ENCODE measurements around the gene KPNA5. TPM values are rescaled to one million over a fixed set of nuclear protein-coding genes. Genes with fewer than 3 reads are reported as not detected.
"Not testable (repeated sequence)": the region's sequence is repeated elsewhere in the genome, so short reads cannot be mapped to it uniquely, and the experiment has no call there.

KPNA5 gene
- total and polyA plus RNA-seq, 4 experiments from 2014 or later: 8.5 to 61.8 (median 34.9) TPM

DNA sequence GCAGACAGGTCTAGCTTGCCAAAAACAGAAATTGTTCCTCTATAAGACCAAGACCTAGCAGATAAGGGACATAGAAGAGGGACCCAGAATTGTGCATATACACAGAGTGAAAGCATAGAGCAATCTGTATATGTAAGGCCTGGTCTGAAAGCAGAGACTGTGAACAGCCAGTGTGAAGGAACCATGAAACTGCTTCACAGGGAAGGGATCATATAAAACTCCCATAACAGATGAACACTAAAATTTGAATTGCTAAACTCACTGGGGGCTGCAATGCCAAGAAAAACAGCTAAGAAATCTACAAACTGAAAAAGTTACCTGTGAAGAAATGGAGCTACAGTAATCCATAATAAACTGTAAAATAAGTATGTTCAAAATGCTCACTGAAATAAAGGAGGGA is 19.4 kb upstream of the KPNA5 start:
- peak overlapping the region in 2 of 7 donors; percentile 2 to 61 for H3K27ac Mint-ChIP-seq
- Histone ChIP-seq H3K9me3 (ENCODE audit: control insufficient read depth in 1 of 2, low read length in 2 of 2) (no peaks in the 10 kb centered on the region), H3K27ac (ENCODE audit: low read depth, low read length) (no peak overlapping the region), H3K4me1 (ENCODE audit: insufficient read depth, low read length) (peaks cover 51% of the 10 kb centered on the region), H3K36me3 (ENCODE audit: insufficient read depth, low read length) (peaks cover 8% of the 10 kb centered on the region), H3K4me3 (ENCODE audit: low read length in 2 of 2) (no peak overlapping the region), H3K27me3 (ENCODE audit: insufficient read depth, low read length) (no peaks in the 10 kb centered on the region)
- no peaks in the 10 kb centered on the region for H3K9me3 Mint-ChIP-seq
- CTCF ChIA-PET (ENCODE audit: partially characterized antibody): no interaction called here
- intact Hi-C loops (cut with micrococcal nuclease): no loop called here
- H3K27me3 Mint-ChIP-seq: no peaks in the 10 kb centered on the region
- DNase-seq: no peak
- peaks cover 40 to 52% (median 44%) of the 10 kb centered on the region in 4 donors for H3K4me1 Mint-ChIP-seq
- H3K36me3 Mint-ChIP-seq: peaks cover 25% of the 10 kb centered on the region in 2 donors
- no peak overlapping the region for H3K4me3 Mint-ChIP-seq
- POLR2A ChIA-PET (ENCODE audit: partially characterized antibody): interaction anchor here (1.6 kb wide), 1 partner anchor 90 kb away, joined by 4 read pairs; the partner anchor contains the start of gene RWDD1

DNA sequence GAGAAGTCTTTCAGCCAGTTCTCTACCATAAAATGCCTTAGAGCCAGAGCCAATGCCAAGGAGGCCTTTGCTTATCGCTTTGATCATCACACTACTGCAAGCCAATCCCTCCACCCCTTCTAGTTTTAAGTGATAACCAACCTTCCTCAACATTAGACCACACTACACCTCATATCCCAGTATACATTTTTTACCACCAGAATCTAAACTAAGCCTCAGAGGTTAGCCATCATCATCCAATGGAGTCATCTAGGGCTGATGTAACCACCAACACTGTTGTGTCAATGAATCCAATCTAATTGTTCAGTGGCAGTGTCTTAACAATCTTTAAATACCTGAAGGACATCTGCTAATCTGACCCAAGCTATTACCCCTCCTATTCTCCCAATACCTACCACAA is 18.8 kb upstream of the KPNA5 start:
- no peak for DNase-seq
- no peaks in the 10 kb centered on the region for H3K9me3 Mint-ChIP-seq
- Histone ChIP-seq H3K27me3 (ENCODE audit: insufficient read depth, low read length) (no peaks in the 10 kb centered on the region), H3K36me3 (ENCODE audit: insufficient read depth, low read length) (peaks cover 4% of the 10 kb centered on the region), H3K4me1 (ENCODE audit: insufficient read depth, low read length) (peaks cover 57% of the 10 kb centered on the region), H3K4me3 (ENCODE audit: low read length in 2 of 2) (no peak overlapping the region), H3K9me3 (ENCODE audit: control insufficient read depth in 1 of 2, low read length in 2 of 2) (no peaks in the 10 kb centered on the region), H3K27ac (ENCODE audit: low read depth, low read length) (no peak overlapping the region)
- H3K27me3 Mint-ChIP-seq: no peaks in the 10 kb centered on the region
- ChIA-PET CTCF (ENCODE audit: partially characterized antibody) (interaction anchor here (1.3 kb wide), 1 partner anchor 15 kb away, joined by 3 read pairs; no protein-coding TSS in a partner anchor), POLR2A (ENCODE audit: partially characterized antibody) (no interaction called here)
- peak overlapping the region in 3 of 7 donors; percentile 1 to 55 (median 49) for H3K27ac Mint-ChIP-seq
- H3K4me3 Mint-ChIP-seq: peak overlapping the region in 1 of 8 donors; percentile 3
- peaks cover 45 to 58% (median 49%) of the 10 kb centered on the region in 4 donors for H3K4me1 Mint-ChIP-seq
- intact Hi-C loops (cut with micrococcal nuclease): no loop called here
- peaks cover 19 to 20% of the 10 kb centered on the region in 2 donors for H3K36me3 Mint-ChIP-seq

DNA sequence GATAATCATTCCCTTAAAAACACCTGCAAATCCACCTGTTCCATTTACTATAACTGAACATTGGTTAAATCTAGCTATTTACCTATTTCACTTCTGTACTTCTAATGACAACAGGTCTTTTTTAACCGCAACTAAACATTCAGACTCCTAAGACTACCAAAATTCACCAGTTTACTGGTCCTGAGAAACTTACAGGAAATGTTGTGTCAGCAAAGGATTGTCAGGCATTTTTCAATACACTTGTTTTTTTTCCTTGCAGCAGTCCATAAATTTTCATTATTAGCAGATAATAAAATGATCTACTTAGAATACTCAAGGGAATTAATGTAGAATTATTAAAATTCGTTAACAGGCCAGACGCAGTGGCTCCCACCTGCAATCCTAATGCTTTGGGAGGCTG is 17.7 kb upstream of the KPNA5 start:
- Mint-ChIP-seq H3K36me3 (peaks cover 18 to 20% of the 10 kb centered on the region in 2 donors), H3K4me3 (peak overlapping the region in 1 of 8 donors; percentile 3), H3K9me3 (no peaks in the 10 kb centered on the region), H3K27me3 (no peaks in the 10 kb centered on the region), H3K27ac (peak overlapping the region in 3 of 7 donors; percentile 2 to 19 (median 4)), H3K4me1 (peaks cover 50 to 68% (median 58%) of the 10 kb centered on the region in 4 donors)
- H3K27ac ChIP-seq (ENCODE audit: low read depth, low read length): no peak overlapping the region
- POLR2A ChIA-PET (ENCODE audit: partially characterized antibody): interaction anchor here (1.1 kb wide), 1 partner anchor 17 kb away, joined by 4 read pairs; the partner anchor contains the start of gene KPNA5
- H3K27me3 ChIP-seq (ENCODE audit: insufficient read depth, low read length): no peaks in the 10 kb centered on the region
- H3K4me1 ChIP-seq (ENCODE audit: insufficient read depth, low read length): peaks cover 66% of the 10 kb centered on the region
- H3K9me3 ChIP-seq (ENCODE audit: control insufficient read depth in 1 of 2, low read length in 2 of 2): no peaks in the 10 kb centered on the region
- H3K4me3 ChIP-seq (ENCODE audit: low read length in 2 of 2): no peak overlapping the region
- H3K36me3 ChIP-seq (ENCODE audit: insufficient read depth, low read length): no peaks in the 10 kb centered on the region
- intact Hi-C loops (cut with micrococcal nuclease): no loop called here
- CTCF ChIA-PET (ENCODE audit: partially characterized antibody): interaction anchor here (0.6 to 1.3 kb wide), 2 partner anchors 14 to 444 kb away, joined by 3 to 4 read pairs; no protein-coding TSS in a partner anchor
- DNase-seq: no peak

DNA sequence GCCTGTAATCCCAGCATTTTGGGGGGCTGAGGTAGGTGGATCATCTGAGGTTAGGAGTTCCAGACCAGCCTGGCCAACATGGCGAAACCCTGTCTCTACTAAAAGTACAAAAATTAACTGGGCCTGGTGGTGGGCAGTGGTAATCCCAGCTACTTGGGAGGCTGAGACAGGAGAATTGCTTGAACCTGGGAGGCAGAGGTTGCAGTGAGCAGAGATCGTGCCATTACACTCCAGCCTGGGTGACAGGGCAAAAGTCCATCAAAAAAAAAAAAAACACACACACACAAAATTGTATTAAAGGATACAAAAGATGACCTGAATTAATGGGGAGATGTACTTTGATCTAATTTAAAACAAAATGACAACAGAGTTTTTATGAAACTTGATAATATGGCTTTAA is 16.8 kb upstream of the KPNA5 start:
- H3K4me1 ChIP-seq (ENCODE audit: insufficient read depth, low read length): peaks cover 66% of the 10 kb centered on the region
- H3K36me3 ChIP-seq (ENCODE audit: insufficient read depth, low read length); H3K27me3 Mint-ChIP-seq; H3K9me3 Mint-ChIP-seq; intact Hi-C loops (cut with micrococcal nuclease); H3K4me3 ChIP-seq (ENCODE audit: low read length in 2 of 2); H3K27me3 ChIP-seq (ENCODE audit: insufficient read depth, low read length); H3K9me3 ChIP-seq (ENCODE audit: control insufficient read depth in 1 of 2, low read length in 2 of 2); DNase-seq; H3K27ac ChIP-seq (ENCODE audit: low read depth, low read length): not testable (repeated sequence)
- peak overlapping the region in 5 of 8 donors; percentile 2 to 51 (median 17) for H3K4me3 Mint-ChIP-seq
- CTCF ChIA-PET (ENCODE audit: partially characterized antibody): interaction anchor here (0.6 kb wide), 1 partner anchor 444 kb away, joined by 4 read pairs; no protein-coding TSS in a partner anchor
- H3K4me1 Mint-ChIP-seq: peaks cover 50 to 71% (median 60%) of the 10 kb centered on the region in 4 donors
- POLR2A ChIA-PET (ENCODE audit: partially characterized antibody): interaction anchor here (1.1 kb wide), 1 partner anchor 16 kb away, joined by 4 read pairs; the partner anchor contains the start of gene KPNA5
- H3K36me3 Mint-ChIP-seq: peaks cover 16 to 21% of the 10 kb centered on the region in 2 donors
- peak overlapping the region in 1 of 7 donors; percentile 83 for H3K27ac Mint-ChIP-seq

DNA sequence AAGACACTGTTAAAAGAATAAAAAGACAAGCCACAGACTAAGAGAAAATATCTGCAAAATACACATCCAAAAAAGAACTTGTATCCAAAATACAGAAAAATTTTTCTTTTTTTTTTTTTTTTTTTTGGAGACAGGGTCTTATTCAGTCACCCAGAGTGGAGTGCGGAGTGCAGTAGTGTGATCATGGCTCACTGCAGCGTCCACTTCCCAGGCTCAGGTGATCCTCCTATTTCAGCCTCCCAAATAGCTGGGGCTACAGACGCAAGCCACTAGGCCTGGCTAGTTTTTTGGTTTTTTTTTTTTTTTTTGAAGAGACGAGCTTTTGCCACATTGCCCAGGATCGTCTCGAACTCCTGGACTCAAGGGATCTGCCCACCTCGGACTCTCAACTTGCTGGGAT is 15.5 kb upstream of the KPNA5 start:
- POLR2A ChIA-PET (ENCODE audit: partially characterized antibody): interaction anchor here (1.6 kb wide), 1 partner anchor 94 kb away, joined by 5 read pairs; the partner anchor contains the start of gene RWDD1
- CTCF ChIA-PET (ENCODE audit: partially characterized antibody): interaction anchor here (0.7 to 2.1 kb wide), 4 partner anchors 19 to 105 kb away, joined by 3 to 5 read pairs (median 4); no protein-coding TSS in a partner anchor
- no peak for DNase-seq
- no peak overlapping the region for H3K4me3 ChIP-seq (ENCODE audit: low read length in 2 of 2)
- Mint-ChIP-seq H3K4me1 (peaks cover 43 to 68% (median 55%) of the 10 kb centered on the region in 4 donors), H3K9me3 (no peaks in the 10 kb centered on the region), H3K27me3 (peaks cover 2% of the 10 kb centered on the region in 2 donors), H3K4me3 (peak overlapping the region in 7 of 8 donors; percentile 13 to 77 (median 51)), H3K36me3 (peaks cover 9 to 16% of the 10 kb centered on the region in 2 donors), H3K27ac (peak overlapping the region in 2 of 7 donors; percentile 44 to 52)
- no peaks in the 10 kb centered on the region for H3K36me3 ChIP-seq (ENCODE audit: insufficient read depth, low read length)
- intact Hi-C loops (cut with micrococcal nuclease): no loop called here
- H3K27me3 ChIP-seq (ENCODE audit: insufficient read depth, low read length): no peaks in the 10 kb centered on the region
- no peaks in the 10 kb centered on the region for H3K9me3 ChIP-seq (ENCODE audit: control insufficient read depth in 1 of 2, low read length in 2 of 2)
- no peak overlapping the region for H3K27ac ChIP-seq (ENCODE audit: low read depth, low read length)
- peaks cover 66% of the 10 kb centered on the region for H3K4me1 ChIP-seq (ENCODE audit: insufficient read depth, low read length)

DNA sequence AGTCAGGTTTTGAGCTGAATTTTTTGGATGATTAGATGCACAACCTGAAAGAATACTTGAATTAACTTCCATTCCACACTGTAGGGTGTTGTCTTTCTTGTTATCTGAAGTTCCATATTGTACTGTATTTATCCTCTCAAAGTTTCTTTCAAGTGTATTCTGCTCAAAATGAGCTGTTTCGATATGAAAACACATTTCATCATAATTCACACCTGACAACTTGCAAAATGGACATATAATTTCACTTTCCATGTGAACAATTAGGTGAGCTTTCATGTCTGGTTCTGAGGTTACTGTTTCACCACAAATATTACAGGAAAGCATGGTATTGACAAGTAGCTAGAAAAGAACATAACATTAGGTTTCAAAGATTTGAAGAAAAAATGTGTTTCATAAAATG is 14.1 kb upstream of the KPNA5 start:
- Histone ChIP-seq H3K36me3 (ENCODE audit: insufficient read depth, low read length) (no peaks in the 10 kb centered on the region), H3K4me3 (ENCODE audit: low read length in 2 of 2) (no peak overlapping the region), H3K27me3 (ENCODE audit: insufficient read depth, low read length) (no peaks in the 10 kb centered on the region), H3K27ac (ENCODE audit: low read depth, low read length) (no peak overlapping the region), H3K9me3 (ENCODE audit: control insufficient read depth in 1 of 2, low read length in 2 of 2) (no peaks in the 10 kb centered on the region), H3K4me1 (ENCODE audit: insufficient read depth, low read length) (peaks cover 56% of the 10 kb centered on the region)
- DNase-seq: no peak
- Mint-ChIP-seq H3K36me3 (peaks cover 9 to 16% of the 10 kb centered on the region in 2 donors), H3K4me1 (peaks cover 37 to 61% (median 48%) of the 10 kb centered on the region in 4 donors), H3K27ac (peak overlapping the region in 1 of 7 donors; percentile 45), H3K4me3 (peak overlapping the region in 7 of 8 donors; percentile 33 to 70 (median 51)), H3K9me3 (no peaks in the 10 kb centered on the region), H3K27me3 (peaks cover 2% of the 10 kb centered on the region in 2 donors)
- intact Hi-C loops (cut with micrococcal nuclease): no loop called here
- ChIA-PET CTCF (ENCODE audit: partially characterized antibody) (interaction anchor here (1.3 to 3.6 kb wide), 4 partner anchors 10 to 106 kb away, joined by 3 to 15 read pairs (median 5); partner anchors contain the start of gene KPNA5), POLR2A (ENCODE audit: partially characterized antibody) (interaction anchor here (1.6 kb wide), 1 partner anchor 95 kb away, joined by 5 read pairs; the partner anchor contains the start of gene RWDD1)

DNA sequence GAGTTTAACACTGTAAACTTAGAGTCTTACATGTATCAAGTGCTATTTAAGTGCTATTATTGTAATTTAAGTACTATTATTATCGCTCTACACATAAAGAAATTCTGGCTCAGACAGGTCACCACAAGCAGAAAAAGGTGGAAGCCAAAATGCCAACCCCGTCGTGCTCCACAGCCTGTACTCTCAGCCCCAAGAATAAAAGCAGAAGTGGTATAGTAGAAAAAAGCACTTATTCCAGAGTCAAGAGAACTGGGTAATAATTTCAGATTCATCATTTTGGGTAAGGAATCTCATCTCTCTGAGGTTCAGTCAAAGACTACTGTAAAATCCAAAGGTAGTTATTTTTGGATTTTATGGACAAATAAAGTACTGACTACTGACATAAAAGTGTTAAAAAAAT is 13.4 kb upstream of the KPNA5 start:
- H3K4me1 Mint-ChIP-seq: peaks cover 31 to 54% (median 41%) of the 10 kb centered on the region in 4 donors
- peak overlapping the region; percentile 97 to 100 (median 99) for H3K27ac Mint-ChIP-seq
- Histone ChIP-seq H3K27ac (ENCODE audit: low read depth, low read length) (peak overlapping the region; percentile 91), H3K9me3 (ENCODE audit: control insufficient read depth in 1 of 2, low read length in 2 of 2) (no peaks in the 10 kb centered on the region), H3K36me3 (ENCODE audit: insufficient read depth, low read length) (no peaks in the 10 kb centered on the region), H3K27me3 (ENCODE audit: insufficient read depth, low read length) (no peaks in the 10 kb centered on the region), H3K4me3 (ENCODE audit: low read length in 2 of 2) (peak overlapping the region; percentile 91 to 98), H3K4me1 (ENCODE audit: insufficient read depth, low read length) (peaks cover 50% of the 10 kb centered on the region)
- H3K9me3 Mint-ChIP-seq: no peaks in the 10 kb centered on the region
- POLR2A ChIA-PET (ENCODE audit: partially characterized antibody): interaction anchor here (0.7 to 5.3 kb wide), 4 partner anchors 13 to 96 kb away, joined by 3 to 43 read pairs (median 8); partner anchors contain the start of genes KPNA5, RSPH4A and RWDD1
- intact Hi-C loops (cut with micrococcal nuclease): loop anchor here (1.0 kb wide), 2 partner anchors 14 to 96 kb away; partner anchors contain the start of genes KPNA5 and RWDD1
- H3K27me3 Mint-ChIP-seq: peaks cover 2% of the 10 kb centered on the region in 2 donors
- peaks cover 9 to 16% of the 10 kb centered on the region in 2 donors for H3K36me3 Mint-ChIP-seq
- CTCF ChIA-PET (ENCODE audit: partially characterized antibody): interaction anchor here (1.2 to 3.6 kb wide), 3 partner anchors 14 to 107 kb away, joined by 4 to 15 read pairs (median 5); partner anchors contain the start of genes KPNA5 and RWDD1
- H3K4me3 Mint-ChIP-seq: peak overlapping the region; percentile 96 to 100 (median 99)
- no peak for DNase-seq

All from CD4-positive, alpha-beta memory T cell (primary cell).